GM23338 (cell line): ENCODE measurements around the gene PHLDB3. TPM values are rescaled to one million over a fixed set of nuclear protein-coding genes. Genes with fewer than 3 reads are reported as not detected.

ENCODE experiments used
- ATAC-seq: fragments of 200-7000 bp; cut with Tn5 transposase; 3 replicates; pipeline ENCODE4 v1.9.1; 2020
- DNase-seq: peaks from one replicate; pipeline ENCODE4 v3.0.0-alpha.2; 2015; ENCODE audit warnings: low spot score
- H2AFZ ChIP-seq: fragments of 200-600 bp; sonication (generic); 2 replicates; pipeline ENCODE4 v1.8.0; 2016; ENCODE audit warnings: antibody characterized with exemption, mild to moderate bottlenecking, moderate library complexity
- H3F3A ChIP-seq: fragments of 200-600 bp; sonication (generic); replicated peaks from 2 replicates; pipeline ENCODE4 v1.8.0; 2017; ENCODE audit warnings: antibody characterized with exemption, mixed run types, low read depth
- H3K27ac ChIP-seq: fragments of 200-600 bp; sonication (generic); 2 replicates; pipeline ENCODE4 v1.6.1; 2016; ENCODE audit warnings: low read depth
- H3K27me3 ChIP-seq: fragments of 200-600 bp; sonication (generic); 2 replicates; pipeline ENCODE4 v1.8.0; 2016; ENCODE audit warnings: mild to moderate bottlenecking, mixed run types, moderate library complexity; ENCODE audit not compliant: insufficient read depth
- H3K36me3 ChIP-seq: fragments of 200-600 bp; sonication (generic); 2 replicates; pipeline ENCODE4 v1.8.0; 2016; ENCODE audit warnings: mild to moderate bottlenecking; ENCODE audit not compliant: insufficient read depth
- H3K4me1 ChIP-seq: fragments of 200-600 bp; sonication (generic); 2 replicates; pipeline ENCODE4 v1.8.0; 2016; ENCODE audit warnings: mild to moderate bottlenecking, moderate library complexity; ENCODE audit not compliant: insufficient read depth
- H3K4me2 ChIP-seq: fragments of 200-600 bp; sonication (generic); 2 replicates; pipeline ENCODE4 v1.7.1; 2017; ENCODE audit warnings: mixed run types
- H3K4me3 ChIP-seq: fragments of 200-600 bp; sonication (generic); 2 replicates; pipeline ENCODE4 v1.6.1; 2016; ENCODE audit warnings: mixed run types
- H3K79me2 ChIP-seq: fragments of 200-600 bp; sonication (generic); replicated peaks from 2 replicates; pipeline ENCODE4 v1.8.0; 2017; ENCODE audit warnings: mild to moderate bottlenecking; ENCODE audit not compliant: insufficient read depth
- H3K9me2 ChIP-seq: fragments of 200-600 bp; sonication (generic); 2 replicates; pipeline ENCODE4 v1.8.0; 2017; ENCODE audit not compliant: insufficient read depth
- H4K20me1 ChIP-seq: fragments of 200-600 bp; sonication (generic); replicated peaks from 2 replicates; pipeline ENCODE4 v1.8.0; 2017; ENCODE audit warnings: mild to moderate bottlenecking; ENCODE audit not compliant: insufficient read depth
- H3K27ac Mint-ChIP-seq: 2 replicates; pipeline ENCODE4 v1.8.0; 2020; ENCODE audit warnings: inconsistent platforms, mild to moderate bottlenecking, moderate library complexity, mixed read lengths
- H3K27me3 Mint-ChIP-seq: 3 replicates; pipeline ENCODE4 v1.8.0; 2022; ENCODE audit warnings: low read depth, mild to moderate bottlenecking, moderate library complexity, mixed read lengths, inconsistent platforms; ENCODE audit not compliant: insufficient read depth, poor library complexity
- H3K36me3 Mint-ChIP-seq: 3 replicates; pipeline ENCODE4 v1.8.0; 2021; ENCODE audit warnings: low read depth, mild to moderate bottlenecking, inconsistent platforms, moderate library complexity, mixed read lengths
- H3K4me1 Mint-ChIP-seq: 3 replicates; pipeline ENCODE4 v1.8.0; 2020; ENCODE audit warnings: mild to moderate bottlenecking, inconsistent platforms, mixed read lengths
- H3K4me3 Mint-ChIP-seq: 3 replicates; pipeline ENCODE4 v1.8.0; 2021; ENCODE audit warnings: moderate library complexity, mild to moderate bottlenecking, inconsistent platforms, mixed read lengths
- H3K9me3 Mint-ChIP-seq: 3 replicates; pipeline ENCODE4 v1.8.0; 2020; ENCODE audit warnings: moderate library complexity, mild to moderate bottlenecking, inconsistent platforms, mixed read lengths
- CREB1 ChIP-seq: fragments of 250-450 bp; sonication (Bioruptor Pico); IDR thresholded peaks from 2 replicates; pipeline ENCODE4 v1.5.0; 2020; ENCODE audit warnings: low read depth, mild to moderate bottlenecking, moderate library complexity
- EZH2 ChIP-seq: fragments of 200-600 bp; sonication (generic); IDR thresholded peaks from one replicate; pipeline ENCODE4 v1.8.0; 2017; ENCODE audit warnings: antibody characterized with exemption, mild to moderate bottlenecking, low read depth; ENCODE audit not compliant: unreplicated experiment
- EZH2phosphoT487 ChIP-seq: fragments of 200-600 bp; sonication (generic); IDR thresholded peaks from one replicate; pipeline ENCODE4 v1.8.1; 2018; ENCODE audit warnings: antibody characterized with exemption; ENCODE audit not compliant: unreplicated experiment
- ZNF114 ChIP-seq: fragments of 250-450 bp; sonication (Bioruptor Pico); IDR thresholded peaks from 2 replicates; pipeline ENCODE4 v1.5.0; 2020; ENCODE audit warnings: mild to moderate bottlenecking, moderate library complexity
- ZNF462 ChIP-seq: fragments of 250-450 bp; sonication (Bioruptor Pico); IDR thresholded peaks from 2 replicates; pipeline ENCODE4 v1.5.0; 2020; ENCODE audit warnings: mild to moderate bottlenecking, moderate library complexity
- polyA plus RNA-seq: library from polyadenylated mRNA; unstranded; fragments of >200 nt; fragmentation: Nextera tagmentation; extraction: Ambion mirVana; gene quantifications from 2 replicates; pipeline ENCODE4 v1.2.1, GENCODE V29; 2016
- total RNA-seq: library from RNA; depleted of rRNA; stranded (reverse); fragments of >200 nt; shearing (Covaris generic); gene quantifications from 2 replicates; pipeline ENCODE4 v1.2.3, GENCODE V29; 2014
- TF ChIP-seq, protein P1 (sequence below): IDR thresholded peaks from one replicate; pipeline ENCODE4 v1.6.1; 2018; ENCODE audit warnings: antibody characterized with exemption; ENCODE audit not compliant: unreplicated experiment
- TF ChIP-seq, protein P2 (sequence below): IDR thresholded peaks from 2 replicates; pipeline ENCODE4 v1.6.1; 2016; ENCODE audit warnings: antibody characterized with exemption

Gene PHLDB3
- total and polyA plus RNA-seq, 2 experiments from 2014 or later = 6.3 to 15.4 TPM

GRCh38 chr19:43486412-43486811 is 18.1 kb downstream of the PHLDB3 start (continued):
- TF ChIP-seq ZNF462 (CRISPR knock-in tag) = no peak

DNA sequence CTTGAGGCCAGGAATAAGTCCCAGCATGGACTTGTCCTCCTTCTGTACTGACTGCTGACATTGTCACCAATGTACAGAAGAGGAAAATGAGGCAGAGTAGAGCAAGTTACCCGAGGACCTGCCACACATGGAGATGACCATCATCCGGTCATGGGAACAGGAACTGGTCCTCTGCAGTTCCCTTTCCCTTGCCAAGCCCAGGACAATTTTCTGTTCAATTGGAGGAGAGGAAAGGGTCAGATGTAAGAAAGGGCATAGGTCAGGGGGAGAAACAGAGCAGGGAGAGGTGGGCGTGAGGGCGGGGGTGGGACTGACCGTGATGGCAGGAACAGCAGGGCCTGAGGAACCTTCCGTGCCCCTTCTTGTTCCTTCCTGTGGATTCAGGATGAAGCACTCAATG is 18.6 kb downstream of the PHLDB3 start:
- Histone ChIP-seq H3K79me2 (no peaks in the 10 kb centered on the region), H3K4me3 (no peak overlapping the region), H3K36me3 (no peaks in the 10 kb centered on the region), H3K9me2 (no peaks in the 10 kb centered on the region), H3K27me3 (no peaks in the 10 kb centered on the region), H3K4me2 (no peak overlapping the region), H4K20me1 (no peaks in the 10 kb centered on the region), H3K4me1 (no peaks in the 10 kb centered on the region), H2AFZ (no peak overlapping the region), H3K27ac (no peak overlapping the region), H3F3A (no peaks in the 10 kb centered on the region)
- no peaks in the 10 kb centered on the region for H3K36me3 Mint-ChIP-seq
- DNase-seq (no peak), ATAC-seq (no peak)
- H3K27ac Mint-ChIP-seq = no peak overlapping the region
- H3K9me3 Mint-ChIP-seq = no peaks in the 10 kb centered on the region
- peaks cover 4% of the 10 kb centered on the region for H3K27me3 Mint-ChIP-seq
- no peaks in the 10 kb centered on the region for H3K4me1 Mint-ChIP-seq
- no peak overlapping the region for H3K4me3 Mint-ChIP-seq
- TF ChIP-seq EZH2phosphoT487 = no peak
- TF ChIP-seq, protein P1, sequence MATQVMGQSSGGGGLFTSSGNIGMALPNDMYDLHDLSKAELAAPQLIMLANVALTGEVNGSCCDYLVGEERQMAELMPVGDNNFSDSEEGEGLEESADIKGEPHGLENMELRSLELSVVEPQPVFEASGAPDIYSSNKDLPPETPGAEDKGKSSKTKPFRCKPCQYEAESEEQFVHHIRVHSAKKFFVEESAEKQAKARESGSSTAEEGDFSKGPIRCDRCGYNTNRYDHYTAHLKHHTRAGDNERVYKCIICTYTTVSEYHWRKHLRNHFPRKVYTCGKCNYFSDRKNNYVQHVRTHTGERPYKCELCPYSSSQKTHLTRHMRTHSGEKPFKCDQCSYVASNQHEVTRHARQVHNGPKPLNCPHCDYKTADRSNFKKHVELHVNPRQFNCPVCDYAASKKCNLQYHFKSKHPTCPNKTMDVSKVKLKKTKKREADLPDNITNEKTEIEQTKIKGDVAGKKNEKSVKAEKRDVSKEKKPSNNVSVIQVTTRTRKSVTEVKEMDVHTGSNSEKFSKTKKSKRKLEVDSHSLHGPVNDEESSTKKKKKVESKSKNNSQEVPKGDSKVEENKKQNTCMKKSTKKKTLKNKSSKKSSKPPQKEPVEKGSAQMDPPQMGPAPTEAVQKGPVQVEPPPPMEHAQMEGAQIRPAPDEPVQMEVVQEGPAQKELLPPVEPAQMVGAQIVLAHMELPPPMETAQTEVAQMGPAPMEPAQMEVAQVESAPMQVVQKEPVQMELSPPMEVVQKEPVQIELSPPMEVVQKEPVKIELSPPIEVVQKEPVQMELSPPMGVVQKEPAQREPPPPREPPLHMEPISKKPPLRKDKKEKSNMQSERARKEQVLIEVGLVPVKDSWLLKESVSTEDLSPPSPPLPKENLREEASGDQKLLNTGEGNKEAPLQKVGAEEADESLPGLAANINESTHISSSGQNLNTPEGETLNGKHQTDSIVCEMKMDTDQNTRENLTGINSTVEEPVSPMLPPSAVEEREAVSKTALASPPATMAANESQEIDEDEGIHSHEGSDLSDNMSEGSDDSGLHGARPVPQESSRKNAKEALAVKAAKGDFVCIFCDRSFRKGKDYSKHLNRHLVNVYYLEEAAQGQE = no peak
- no peak for TF ChIP-seq EZH2
- no peak for TF ChIP-seq ZNF114
- TF ChIP-seq CREB1 (CRISPR knock-in tag) = no peak
- TF ChIP-seq, protein P2, sequence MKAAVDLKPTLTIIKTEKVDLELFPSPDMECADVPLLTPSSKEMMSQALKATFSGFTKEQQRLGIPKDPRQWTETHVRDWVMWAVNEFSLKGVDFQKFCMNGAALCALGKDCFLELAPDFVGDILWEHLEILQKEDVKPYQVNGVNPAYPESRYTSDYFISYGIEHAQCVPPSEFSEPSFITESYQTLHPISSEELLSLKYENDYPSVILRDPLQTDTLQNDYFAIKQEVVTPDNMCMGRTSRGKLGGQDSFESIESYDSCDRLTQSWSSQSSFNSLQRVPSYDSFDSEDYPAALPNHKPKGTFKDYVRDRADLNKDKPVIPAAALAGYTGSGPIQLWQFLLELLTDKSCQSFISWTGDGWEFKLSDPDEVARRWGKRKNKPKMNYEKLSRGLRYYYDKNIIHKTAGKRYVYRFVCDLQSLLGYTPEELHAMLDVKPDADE = no peak
